ENCODE data around the gene GNG12.

Gene GNG12

DNA sequence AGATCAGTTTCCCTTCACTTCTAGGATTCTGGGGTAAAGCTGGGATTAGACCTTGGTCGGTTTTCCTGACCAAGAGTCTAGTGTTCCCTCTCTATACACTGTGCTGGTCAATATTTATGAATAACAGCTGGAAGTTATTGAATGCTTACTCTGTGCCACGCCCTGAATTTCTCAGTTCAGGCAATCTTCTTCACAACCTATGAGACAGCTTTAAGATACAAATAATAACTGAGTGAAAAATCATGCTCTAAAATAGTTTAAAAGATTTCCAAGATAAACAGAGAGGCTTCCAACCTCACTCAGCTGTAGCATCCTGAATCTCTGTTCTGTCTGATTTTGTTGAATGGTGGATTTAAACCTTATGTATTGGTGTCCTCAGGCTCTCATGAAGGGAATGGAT lies 72.2 kb downstream of the GNG12 start:
- no peak for DNase-seq (ENCODE audit: low read depth)
- no peak for TF ChIP-seq CTCF (conservative IDR thresholded peaks at IDR 0.05; ENCODE audit: low read depth, low read length)
- no peak overlapping the region for H3K4me3 ChIP-seq (ENCODE audit: low read length)

DNA sequence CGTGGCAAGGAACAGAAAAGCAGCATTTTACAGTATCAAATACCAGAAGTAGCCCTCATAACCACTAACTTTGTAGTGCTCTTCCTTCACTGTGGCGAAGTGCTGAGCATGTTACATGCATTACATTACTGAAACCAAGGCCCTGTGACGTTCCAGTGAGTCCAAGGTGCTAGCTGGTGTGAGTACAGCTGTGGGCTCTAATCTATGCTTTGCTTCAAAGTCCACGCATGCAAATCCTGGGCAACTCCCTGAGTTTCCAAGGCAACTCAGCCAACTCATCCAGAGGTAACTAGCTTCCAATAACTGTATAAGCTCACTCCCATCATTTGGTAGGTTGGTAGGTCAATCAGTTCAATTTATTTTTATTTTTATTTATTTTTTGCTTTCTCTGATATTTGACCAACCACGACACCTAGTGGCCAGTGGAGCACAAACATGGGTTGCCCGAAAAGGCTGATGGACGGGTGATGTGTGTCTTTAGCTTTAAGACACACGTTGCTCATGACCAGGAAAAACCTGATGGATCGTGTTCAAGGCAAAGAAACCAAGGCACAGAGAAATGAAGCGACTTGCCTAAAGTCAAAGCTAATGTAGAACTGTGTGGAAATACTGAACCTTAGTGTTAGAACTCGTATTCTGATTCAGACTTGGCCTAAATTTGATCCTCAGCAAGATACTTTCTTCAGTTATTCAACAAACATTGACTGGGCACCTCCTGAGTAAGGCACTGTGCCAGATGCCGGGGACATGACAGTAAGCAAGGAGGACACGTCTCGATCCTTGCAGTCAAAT lies 73.0 kb downstream of the GNG12 start:
- no peak for DNase-seq (ENCODE audit: low read depth)
- H3K4me3 ChIP-seq (ENCODE audit: low read length), result no peak overlapping the region
- TF ChIP-seq CTCF (conservative IDR thresholded peaks at IDR 0.05; ENCODE audit: low read depth, low read length), result peak; percentile 82

DNA sequence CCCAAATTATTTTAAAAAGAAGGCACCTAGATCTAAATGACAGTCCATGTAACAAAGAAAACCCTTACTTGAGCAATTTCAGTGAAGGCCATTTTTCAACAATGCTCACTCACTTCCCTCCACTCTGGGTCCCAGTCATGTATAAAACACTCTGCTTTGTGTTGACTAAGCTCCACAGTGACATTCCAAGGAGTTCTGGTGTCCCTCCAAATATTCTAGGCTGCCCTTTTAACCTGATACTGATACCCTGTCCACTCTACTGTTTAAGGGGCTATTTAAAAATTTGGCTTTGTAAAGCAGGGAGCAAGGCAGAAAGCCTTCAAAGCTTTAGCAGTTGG lies 73.6 kb downstream of the GNG12 start:
- TF ChIP-seq CTCF (conservative IDR thresholded peaks at IDR 0.05; ENCODE audit: low read depth, low read length), result no peak
- DNase-seq (ENCODE audit: low read depth), result no peak
- H3K4me3 ChIP-seq (ENCODE audit: low read length), result no peak overlapping the region

DNA sequence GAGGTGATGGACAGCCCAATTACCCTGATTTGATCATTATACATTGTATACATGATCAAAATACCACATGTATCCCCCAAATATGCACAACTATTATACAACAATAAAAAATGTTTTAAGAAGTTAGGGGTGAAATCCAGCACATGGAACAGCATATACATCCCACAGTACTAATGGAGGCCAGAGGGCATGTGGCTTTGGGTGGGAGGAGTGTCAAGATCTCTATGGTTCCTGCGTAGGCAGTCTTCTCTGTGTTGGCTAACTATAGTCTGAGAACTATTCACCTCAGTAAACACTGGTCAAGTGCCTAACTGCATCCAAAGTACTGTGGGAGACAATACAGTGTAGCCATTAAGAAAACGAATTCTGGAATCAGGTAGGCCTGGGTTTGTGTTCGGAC lies 74.2 kb downstream of the GNG12 start:
- TF ChIP-seq CTCF (conservative IDR thresholded peaks at IDR 0.05; ENCODE audit: low read depth, low read length), result no peak
- DNase-seq (ENCODE audit: low read depth), result no peak
- H3K4me3 ChIP-seq (ENCODE audit: low read length), result no peak overlapping the region

GRCh38 chr1:67755619-67756018 lies 77.6 kb downstream of the GNG12 start:
- DNase-seq (ENCODE audit: low read depth), result no peak
- H3K4me3 ChIP-seq (ENCODE audit: low read length), result no peak overlapping the region
- TF ChIP-seq CTCF (conservative IDR thresholded peaks at IDR 0.05; ENCODE audit: low read depth, low read length), result no peak

- no peak for TF ChIP-seq CTCF (conservative IDR thresholded peaks at IDR 0.05; ENCODE audit: low read depth, low read length)
- H3K4me3 ChIP-seq (ENCODE audit: low read length), result no peak overlapping the region
- DNase-seq (ENCODE audit: low read depth), result no peak
These were observed 78.1 kb downstream of the GNG12 start for GRCh38 chr1:67755160-67755559.

- no peak overlapping the region for H3K4me3 ChIP-seq (ENCODE audit: low read length)
- TF ChIP-seq CTCF (conservative IDR thresholded peaks at IDR 0.05; ENCODE audit: low read depth, low read length), result no peak
- DNase-seq (ENCODE audit: low read depth), result no peak
These were observed 78.7 kb downstream of the GNG12 start for GRCh38 chr1:67754526-67754920.

Data from retinal pigment epithelial cell (primary cell).